ENCODE results near the gene DYDC2.

GRCh38 chr10:80324086-80324485 lies 32.5 kb upstream of the DYDC2 start:
- TF ChIP-seq CTCF (conservative IDR thresholded peaks at IDR 0.05; ENCODE audit: low read length) (no peak), EZH2phosphoT487 (IDR thresholded peaks at IDR 0.05; ENCODE audit: borderline replicate concordance) (no peak)

Data from Loucy (cell line).